ENCODE measurements around the gene TEKT4.
"Not testable (repeated sequence)": the region's sequence is repeated elsewhere in the genome, so short reads cannot be mapped to it uniquely, and the experiment has no call there.

The TEKT4 gene

DNA sequence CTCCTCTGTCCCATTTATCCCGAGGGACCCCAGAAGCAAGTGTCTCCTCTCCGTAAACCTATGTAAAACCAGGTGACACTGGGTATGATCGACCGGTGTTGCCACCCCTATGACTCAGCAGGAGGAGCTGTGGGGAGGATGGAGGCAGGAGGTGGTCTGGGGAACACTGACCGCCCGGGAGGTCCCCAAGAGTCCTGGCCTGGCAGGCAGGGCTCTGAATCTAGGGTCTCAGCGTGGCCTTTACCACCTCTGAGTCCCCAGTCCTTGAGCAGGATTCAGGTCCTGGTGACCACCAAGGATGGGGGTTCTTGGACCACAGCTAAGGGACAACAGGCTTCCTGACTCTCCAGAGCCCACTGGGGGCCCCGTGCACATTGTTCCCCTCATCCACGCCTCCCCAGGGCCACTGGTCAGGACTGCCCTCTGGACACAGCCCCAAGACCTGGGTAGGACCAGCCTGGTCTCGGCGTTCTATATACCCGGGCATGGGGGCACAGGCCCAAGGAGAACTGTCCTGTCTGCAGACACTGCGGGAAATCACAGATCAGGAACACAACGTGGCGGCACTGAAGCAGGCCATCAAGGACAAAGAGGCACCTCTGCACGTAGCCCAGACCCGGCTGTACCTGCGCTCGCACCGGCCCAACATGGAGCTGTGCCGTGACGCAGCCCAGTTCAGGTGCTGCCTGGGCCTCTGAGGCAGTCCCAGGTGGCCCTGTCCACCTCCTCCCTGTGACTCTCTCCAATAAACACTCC lies 4.0 kb downstream of the TEKT4 start:
- TF ChIP-seq, protein P1, sequence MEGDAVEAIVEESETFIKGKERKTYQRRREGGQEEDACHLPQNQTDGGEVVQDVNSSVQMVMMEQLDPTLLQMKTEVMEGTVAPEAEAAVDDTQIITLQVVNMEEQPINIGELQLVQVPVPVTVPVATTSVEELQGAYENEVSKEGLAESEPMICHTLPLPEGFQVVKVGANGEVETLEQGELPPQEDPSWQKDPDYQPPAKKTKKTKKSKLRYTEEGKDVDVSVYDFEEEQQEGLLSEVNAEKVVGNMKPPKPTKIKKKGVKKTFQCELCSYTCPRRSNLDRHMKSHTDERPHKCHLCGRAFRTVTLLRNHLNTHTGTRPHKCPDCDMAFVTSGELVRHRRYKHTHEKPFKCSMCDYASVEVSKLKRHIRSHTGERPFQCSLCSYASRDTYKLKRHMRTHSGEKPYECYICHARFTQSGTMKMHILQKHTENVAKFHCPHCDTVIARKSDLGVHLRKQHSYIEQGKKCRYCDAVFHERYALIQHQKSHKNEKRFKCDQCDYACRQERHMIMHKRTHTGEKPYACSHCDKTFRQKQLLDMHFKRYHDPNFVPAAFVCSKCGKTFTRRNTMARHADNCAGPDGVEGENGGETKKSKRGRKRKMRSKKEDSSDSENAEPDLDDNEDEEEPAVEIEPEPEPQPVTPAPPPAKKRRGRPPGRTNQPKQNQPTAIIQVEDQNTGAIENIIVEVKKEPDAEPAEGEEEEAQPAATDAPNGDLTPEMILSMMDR (conservative IDR thresholded peaks at IDR 0.05), result no peak
- TF ChIP-seq ZFX (IDR thresholded peaks at IDR 0.05), result no peak

DNA sequence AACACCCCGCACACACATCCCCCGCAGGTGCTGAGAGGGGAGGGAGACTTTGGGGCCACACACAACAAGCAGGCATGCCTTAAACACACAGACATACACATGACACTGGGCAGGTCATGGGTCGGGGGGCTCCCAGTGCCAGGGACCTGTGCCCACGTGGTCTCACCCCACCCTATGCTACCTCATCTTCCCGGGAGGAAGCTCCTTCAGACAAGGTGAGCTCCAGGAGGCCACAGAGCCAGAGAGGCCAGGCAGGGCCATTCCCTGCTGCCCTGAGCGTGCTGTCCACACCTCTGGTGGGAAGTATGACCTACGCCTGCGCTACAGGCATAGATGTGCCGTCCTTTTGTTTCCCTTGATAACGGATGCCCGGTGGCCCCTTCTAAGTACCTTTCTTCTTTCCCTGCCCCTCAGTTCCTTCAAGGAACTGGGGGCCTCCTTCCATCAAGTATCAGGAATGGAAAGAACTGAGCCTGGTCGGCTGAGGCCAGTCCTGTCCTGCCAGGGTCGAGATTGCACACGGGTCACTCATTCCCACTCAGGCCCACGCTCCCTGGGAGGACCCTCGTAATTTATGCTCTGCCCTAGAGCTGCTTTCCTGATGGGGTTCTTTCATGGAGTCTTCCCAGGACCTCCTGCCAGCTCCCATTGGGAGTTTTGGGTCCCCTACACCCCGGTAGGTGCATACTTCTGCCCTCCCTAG lies 4.7 kb downstream of the TEKT4 start:
- TF ChIP-seq, protein P1 (conservative IDR thresholded peaks at IDR 0.05), result no peak
- TF ChIP-seq ZFX (IDR thresholded peaks at IDR 0.05), result no peak
- H3K27ac ChIP-seq, result no peak overlapping the region

More for the DNA sequence above, 4.0 kb downstream of the TEKT4 start:
- no peak overlapping the region for H3K27ac ChIP-seq

GRCh38 chr2:94876523-94876863 lies 5.3 kb downstream of the TEKT4 start:
- H3K27ac ChIP-seq, result no peak overlapping the region
- TF ChIP-seq ZFX (IDR thresholded peaks at IDR 0.05), result no peak
- TF ChIP-seq, protein P1 (conservative IDR thresholded peaks at IDR 0.05), result no peak

GRCh38 chr2:94877129-94877528 lies 5.9 kb downstream of the TEKT4 start:
- no peak overlapping the region for H3K27ac ChIP-seq
- TF ChIP-seq, protein P1 (conservative IDR thresholded peaks at IDR 0.05), result no peak
- TF ChIP-seq ZFX (IDR thresholded peaks at IDR 0.05), result no peak

DNA sequence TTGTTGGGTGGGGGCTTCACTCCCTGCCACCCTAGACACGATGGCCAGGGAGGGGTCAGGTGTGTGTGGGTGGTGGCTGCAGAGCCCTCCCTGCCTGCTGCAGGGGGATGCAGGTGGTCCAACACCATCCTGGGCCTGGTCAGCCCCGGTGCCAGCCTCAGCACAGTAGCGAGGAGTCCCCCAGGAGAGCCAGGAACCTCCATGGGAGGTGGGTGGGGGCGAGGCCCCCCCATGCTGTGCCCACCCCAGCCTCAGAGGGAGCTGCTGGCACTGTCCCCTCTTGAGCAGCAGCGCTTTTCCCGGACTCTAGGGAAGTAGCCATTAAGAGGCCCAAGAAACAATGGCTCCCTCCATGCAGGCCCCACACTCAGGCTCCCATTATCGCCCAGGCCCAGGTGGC lies 7.3 kb downstream of the TEKT4 start:
- H3K27ac ChIP-seq, result not testable (repeated sequence)

- no peak for TF ChIP-seq ZFX (IDR thresholded peaks at IDR 0.05)
- TF ChIP-seq, protein P1 (conservative IDR thresholded peaks at IDR 0.05), result no peak
- no peak overlapping the region for H3K27ac ChIP-seq
These were observed 8.2 kb downstream of the TEKT4 start for GRCh38 chr2:94879314-94879981.

DNA sequence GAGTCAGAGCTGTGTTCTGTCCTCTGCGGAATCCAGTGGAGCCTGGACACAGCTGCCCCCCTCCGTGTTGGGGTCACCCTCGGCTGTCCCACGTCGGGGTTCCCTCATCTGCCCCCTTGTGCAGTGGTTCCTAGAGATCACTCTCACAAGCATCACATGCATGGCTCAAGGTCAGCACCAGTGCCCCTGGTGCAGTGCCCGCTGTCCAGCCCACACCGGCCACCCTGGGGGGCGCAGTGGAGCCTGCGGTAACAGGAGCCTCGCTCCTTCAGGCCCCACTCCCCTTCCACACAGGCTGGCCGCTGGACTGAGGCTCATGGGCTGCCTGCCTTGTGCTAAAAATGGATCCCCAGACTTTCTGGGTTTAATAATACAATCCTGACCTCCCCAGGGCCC lies 8.8 kb downstream of the TEKT4 start:
- TF ChIP-seq ZFX (IDR thresholded peaks at IDR 0.05), result no peak
- TF ChIP-seq, protein P1 (conservative IDR thresholded peaks at IDR 0.05), result no peak
- H3K27ac ChIP-seq, result no peak overlapping the region

Measured in C4-2B (cell line).